GM23248 (cell line): ENCODE results near the gene BMPR1B.

Source experiments
- EZH2 ChIP-seq: fragments of 200-600 bp; sonication (generic); IDR thresholded peaks from 2 replicates; pipeline ENCODE4 v1.6.1; 2018; ENCODE audit warnings: antibody characterized with exemption, mild to moderate bottlenecking; ENCODE audit not compliant: insufficient read depth, poor library complexity, severe bottlenecking
- EZH2phosphoT487 ChIP-seq: fragments of 200-600 bp; sonication (generic); IDR thresholded peaks from 2 replicates; pipeline ENCODE4 v1.6.1; 2018; ENCODE audit warnings: antibody characterized with exemption, moderate library complexity, mild to moderate bottlenecking, low read depth; ENCODE audit not compliant: insufficient read depth

DNA sequence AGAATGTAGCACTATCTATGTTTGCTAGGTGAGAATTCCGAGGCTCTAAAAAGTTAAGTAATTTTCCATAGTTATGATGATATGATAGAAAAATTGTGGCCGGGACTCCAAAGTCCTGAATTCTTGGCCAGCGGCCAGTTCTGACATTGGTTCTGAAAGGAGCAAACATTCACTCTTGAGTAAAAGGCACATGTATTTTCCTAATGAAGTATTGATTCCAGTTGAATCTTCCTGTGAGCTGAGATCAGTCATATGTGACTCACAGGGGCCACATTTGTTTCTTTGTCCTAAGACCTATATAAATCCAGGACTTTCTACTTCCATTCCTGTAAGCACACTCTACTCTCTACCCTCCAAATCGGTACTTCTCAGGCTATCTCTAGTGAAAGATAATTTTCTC is 349.9 kb downstream of the BMPR1B start:
- TF ChIP-seq EZH2 (no peak), EZH2phosphoT487 (no peak)
